HL-60 (cell line): ENCODE data around the gene RSRP1.

Source experiments
- POLR2AphosphoS5 ChIP-seq: IDR thresholded peaks from 2 replicates; pipeline ENCODE4 v1.6.1; 2012; ENCODE audit warnings: low read depth
- TF ChIP-seq, protein P1 (sequence below): IDR thresholded peaks from one replicate; pipeline ENCODE4 v1.5.1; 2011; ENCODE audit warnings: low read length, control low read depth, inconsistent platforms; ENCODE audit not compliant: insufficient read depth

DNA sequence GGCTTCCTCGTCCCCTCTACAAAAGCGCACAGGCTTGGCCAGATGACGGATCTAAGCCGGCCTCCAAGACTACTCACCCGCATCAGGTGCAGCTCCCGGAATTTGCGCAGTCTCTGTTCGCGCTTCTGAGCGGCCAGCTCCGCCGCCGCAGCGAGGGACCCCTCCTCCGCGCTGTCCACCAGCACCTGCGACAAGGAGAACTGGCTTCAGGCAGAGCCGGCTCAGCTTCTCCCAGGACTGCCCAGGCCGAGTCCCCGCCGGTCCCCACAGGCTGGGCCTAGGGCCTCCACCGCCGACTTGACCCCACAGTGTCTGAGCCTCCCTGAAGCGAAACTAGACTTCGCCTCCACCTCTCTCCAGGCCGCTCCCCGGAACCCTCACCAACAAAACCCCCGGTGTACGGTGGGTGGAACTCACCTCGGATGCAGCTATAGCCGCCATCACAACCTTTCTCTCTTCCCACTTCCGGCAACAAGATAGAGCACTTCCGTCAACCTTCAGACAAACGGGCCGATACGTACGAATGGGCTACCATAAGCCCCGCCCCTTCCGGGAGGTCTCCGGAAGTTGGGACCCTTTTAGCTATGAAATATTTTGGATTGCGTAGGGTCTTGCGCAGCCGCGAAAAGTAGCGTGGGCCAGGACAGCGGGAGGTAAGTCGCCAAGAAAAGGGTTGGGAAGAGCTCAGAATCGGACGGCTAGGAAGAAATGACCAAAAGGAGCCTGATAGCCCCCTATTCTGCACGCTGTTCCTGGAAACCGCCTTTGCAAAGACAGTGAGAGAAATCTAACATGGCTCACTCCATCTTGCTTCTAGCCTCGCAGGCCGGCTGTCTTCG, 15.0 kb downstream of the RSRP1 start, which contains the start of gene SYF2:
- peak; percentile 71 for TF ChIP-seq POLR2AphosphoS5
- TF ChIP-seq, protein P1, sequence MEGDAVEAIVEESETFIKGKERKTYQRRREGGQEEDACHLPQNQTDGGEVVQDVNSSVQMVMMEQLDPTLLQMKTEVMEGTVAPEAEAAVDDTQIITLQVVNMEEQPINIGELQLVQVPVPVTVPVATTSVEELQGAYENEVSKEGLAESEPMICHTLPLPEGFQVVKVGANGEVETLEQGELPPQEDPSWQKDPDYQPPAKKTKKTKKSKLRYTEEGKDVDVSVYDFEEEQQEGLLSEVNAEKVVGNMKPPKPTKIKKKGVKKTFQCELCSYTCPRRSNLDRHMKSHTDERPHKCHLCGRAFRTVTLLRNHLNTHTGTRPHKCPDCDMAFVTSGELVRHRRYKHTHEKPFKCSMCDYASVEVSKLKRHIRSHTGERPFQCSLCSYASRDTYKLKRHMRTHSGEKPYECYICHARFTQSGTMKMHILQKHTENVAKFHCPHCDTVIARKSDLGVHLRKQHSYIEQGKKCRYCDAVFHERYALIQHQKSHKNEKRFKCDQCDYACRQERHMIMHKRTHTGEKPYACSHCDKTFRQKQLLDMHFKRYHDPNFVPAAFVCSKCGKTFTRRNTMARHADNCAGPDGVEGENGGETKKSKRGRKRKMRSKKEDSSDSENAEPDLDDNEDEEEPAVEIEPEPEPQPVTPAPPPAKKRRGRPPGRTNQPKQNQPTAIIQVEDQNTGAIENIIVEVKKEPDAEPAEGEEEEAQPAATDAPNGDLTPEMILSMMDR = no peak
